ENCODE data around the gene ARHGAP32.

The ARHGAP32 gene

GRCh38 chr11:128933481-128934178 is 258.5 kb downstream of the ARHGAP32 start:
- no peak for TF ChIP-seq CTCF (IDR thresholded peaks at IDR 0.05; ENCODE audit: control extremely low read depth, extremely low read depth, low read depth, missing control alignments)
- no peak for DNase-seq (ENCODE audit: extremely low spot score)
- CTCF ChIA-PET = interaction anchor here (0.8 to 1.3 kb wide), 3 partner anchors 9 to 48 kb away, joined by 3 to 5 read pairs (median 4); no protein-coding TSS in a partner anchor
- POLR2A ChIA-PET = no interaction called here

GRCh38 chr11:128931668-128932067 is 260.5 kb downstream of the ARHGAP32 start:
- ChIA-PET POLR2A (no interaction called here), CTCF (no interaction called here)
- no peak for TF ChIP-seq CTCF (IDR thresholded peaks at IDR 0.05; ENCODE audit: control extremely low read depth, extremely low read depth, low read depth, missing control alignments)
- DNase-seq (ENCODE audit: extremely low spot score) = no peak

GRCh38 chr11:128931066-128931465 is 261.1 kb downstream of the ARHGAP32 start:
- ChIA-PET POLR2A (no interaction called here), CTCF (no interaction called here)
- no peak for TF ChIP-seq CTCF (IDR thresholded peaks at IDR 0.05; ENCODE audit: control extremely low read depth, extremely low read depth, low read depth, missing control alignments)
- no peak for DNase-seq (ENCODE audit: extremely low spot score)

- no peak for TF ChIP-seq CTCF (IDR thresholded peaks at IDR 0.05; ENCODE audit: control extremely low read depth, extremely low read depth, low read depth, missing control alignments)
- POLR2A ChIA-PET = no interaction called here
- no peak for DNase-seq (ENCODE audit: extremely low spot score)
- CTCF ChIA-PET = interaction anchor here (1.0 kb wide), 1 partner anchor 45 kb away, joined by 5 read pairs; no protein-coding TSS in a partner anchor
Measured at GRCh38 chr11:128929991-128930390, 262.1 kb downstream of the ARHGAP32 start.

GRCh38 chr11:128929468-128929867 is 262.7 kb downstream of the ARHGAP32 start:
- ChIA-PET CTCF (interaction anchor here (1.0 kb wide), 1 partner anchor 45 kb away, joined by 5 read pairs; no protein-coding TSS in a partner anchor), POLR2A (no interaction called here)
- no peak for TF ChIP-seq CTCF (IDR thresholded peaks at IDR 0.05; ENCODE audit: control extremely low read depth, extremely low read depth, low read depth, missing control alignments)
- DNase-seq (ENCODE audit: extremely low spot score) = peak; percentile 58

GRCh38 chr11:128928400-128928799 is 263.7 kb downstream of the ARHGAP32 start:
- ChIA-PET POLR2A (no interaction called here), CTCF (interaction anchor here (0.9 to 1.6 kb wide), 5 partner anchors 9 to 43 kb away, joined by 3 to 4 read pairs (median 3); no protein-coding TSS in a partner anchor)
- no peak for TF ChIP-seq CTCF (IDR thresholded peaks at IDR 0.05; ENCODE audit: control extremely low read depth, extremely low read depth, low read depth, missing control alignments)
- DNase-seq (ENCODE audit: extremely low spot score) = peak; percentile 72
